HepG2 (cell line): ENCODE measurements around the gene ZBP1. TPM values are rescaled to one million over a fixed set of nuclear protein-coding genes. Genes with fewer than 3 reads are reported as not detected.
A peak's percentile ranks its signal among the peaks of the same experiment; 100 is the strongest.

Experiments used
- BRF2 ChIP-seq: sonication (generic); formaldehyde crosslinking; IDR thresholded peaks from 2 replicates; pipeline ENCODE4 v1.8.1; 2022; ENCODE audit warnings: mild to moderate bottlenecking, missing genetic modification reagents
- DR1 ChIP-seq: sonication (generic); formaldehyde crosslinking; IDR thresholded peaks from 2 replicates; pipeline ENCODE4 v1.8.0; 2021; ENCODE audit warnings: mild to moderate bottlenecking, missing genetic modification reagents, inconsistent platforms
- E2F1 ChIP-seq: sonication (generic); formaldehyde crosslinking; IDR thresholded peaks from 2 replicates; pipeline ENCODE4 v1.5.0; 2020; ENCODE audit warnings: missing genetic modification reagents
- FOXA1 ChIP-seq, 2 experiments: fragments of 450-650 bp in 1 of 2; sonication (generic) in 1 of 2; formaldehyde crosslinking in 1 of 2; IDR thresholded peaks; 2 replicates each; pipeline versions ENCODE4 v1.4.0 to v1.6.1; 2016 to 2020; ENCODE audit warnings: missing genetic modification reagents in 1 of 2
- KIAA2018 ChIP-seq: sonication (generic); formaldehyde crosslinking; IDR thresholded peaks from 2 replicates; pipeline ENCODE4 v1.5.0; 2020; ENCODE audit warnings: mild to moderate bottlenecking, missing genetic modification reagents, borderline replicate concordance
- NR1H2 ChIP-seq: sonication (generic); formaldehyde crosslinking; IDR thresholded peaks from 2 replicates; pipeline ENCODE4 v1.8.1; 2022; ENCODE audit warnings: low read depth, missing genetic modification reagents, borderline replicate concordance
- PAF1 ChIP-seq: IDR thresholded peaks from 2 replicates; pipeline ENCODE4 v1.6.1; 2016; ENCODE audit warnings: missing genetic modification reagents, missing compliant biosample characterization
- PHB2 ChIP-seq: fragments of 450-650 bp; IDR thresholded peaks from 2 replicates; pipeline ENCODE4 v1.6.1; 2018; ENCODE audit not compliant: partially characterized antibody
- RXRB ChIP-seq: IDR thresholded peaks from 2 replicates; pipeline ENCODE4 v1.6.1; 2016; ENCODE audit warnings: borderline replicate concordance, missing genetic modification reagents, missing compliant biosample characterization
- SCMH1 ChIP-seq: sonication (generic); formaldehyde crosslinking; IDR thresholded peaks from 2 replicates; pipeline ENCODE4 v1.9.0; 2021; ENCODE audit warnings: missing genetic modification reagents, mild to moderate bottlenecking, borderline replicate concordance
- SMC3 ChIP-seq: IDR thresholded peaks from 2 replicates; pipeline ENCODE4 v1.6.1; 2011; ENCODE audit warnings: low read length, improper control_type of control experiment
- ZBTB14 ChIP-seq: sonication (generic); formaldehyde crosslinking; IDR thresholded peaks from 2 replicates; pipeline ENCODE4 v1.4.0; 2020; ENCODE audit warnings: missing genetic modification reagents
- ZBTB46 ChIP-seq: sonication (generic); formaldehyde crosslinking; IDR thresholded peaks from 2 replicates; pipeline ENCODE4 v1.4.0; 2020; ENCODE audit warnings: mild to moderate bottlenecking, missing genetic modification reagents, borderline replicate concordance
- ZSCAN20 ChIP-seq: sonication (generic); formaldehyde crosslinking; IDR thresholded peaks from 2 replicates; pipeline ENCODE4 v1.4.0; 2020; ENCODE audit warnings: missing genetic modification reagents, mild to moderate bottlenecking, borderline replicate concordance
- polyA plus RNA-seq, 8 experiments: library from polyadenylated mRNA; depleted of rRNA in 3 of 8; stranded (reverse) in 7 of 8; unstranded in 1 of 8; fragments of >200 nt; fragmentation: Illumina TruSeq in 4 of 8; extraction: Trizol in 4 of 8; gene quantifications; 2 replicates each; pipeline versions ENCODE4 v1.2.1 to v1.2.3, GENCODE V29; 2011 to 2016; ENCODE audit warnings: low read depth in 4 of 8, missing spikeins in 1 of 8, mixed read lengths in 1 of 8; ENCODE audit not compliant: insufficient read depth in 1 of 8
- total RNA-seq, 5 experiments: library from RNA; depleted of rRNA; stranded (reverse); fragments of >200 nt; fragmentation: Illumina TruSeq; extraction: Trizol; gene quantifications; 2 replicates each; pipeline ENCODE4 v1.2.3, GENCODE V29; 2016; ENCODE audit warnings: low read depth in 1 of 5

The ZBP1 gene
- total and polyA plus RNA-seq, 2 of the 13 experiments (the other 11 are each of a cell fraction or from before 2014, with no cell fraction given): not detected

GRCh38 chr20:57657535-57658446 is 37.6 kb upstream of the ZBP1 start (continued):
- TF ChIP-seq KIAA2018 (CRISPR knock-in tag) (no peak), ZBTB46 (CRISPR knock-in tag) (no peak), NR1H2 (CRISPR knock-in tag) (no peak), RXRB (peak; percentile 42; the same call in 1 of the 2 replicates), ZBTB14 (no peak), DR1 (CRISPR knock-in tag) (no peak), E2F1 (CRISPR knock-in tag) (no peak), PAF1 (no peak), BRF2 (no peak), PHB2 (no peak), SMC3 (no peak), ZSCAN20 (no peak), SCMH1 (CRISPR knock-in tag) (no peak), FOXA1 (IDR thresholded peaks at IDR 0.05) (no peak), FOXA1 (CRISPR knock-in tag; IDR thresholded peaks at IDR 0.05) (no peak)
